IMR-90 (cell line): ENCODE results near the gene SNRNP200. TPM values are rescaled to one million over a fixed set of nuclear protein-coding genes. Genes with fewer than 3 reads are reported as not detected.

Source experiments
- ATAC-seq: fragments of 200-7000 bp; cut with Tn5 transposase; 2 replicates; pipeline ENCODE4 v1.9.1; 2020; ENCODE audit warnings: low read depth, mild to moderate bottlenecking, moderate library complexity
- BruUV-seq: library from RNA; stranded (reverse); fragments of 400-500 nt; replicated peaks from 2 replicates; lab custom pipeline; 2021; lab: Mats Ljungman, UMichigan
- CTCF ChIA-PET: fragments of 300-600 bp; formaldehyde crosslinking; extraction: SDS; loops from one replicate; lab custom pipeline; 2021; ENCODE audit warnings: antibody characterized with exemption; lab: Yijun Ruan, JAX
- POLR2A ChIA-PET: fragments of 300-600 bp; sonication (Branson Sonifier 250); formaldehyde crosslinking; loops from one replicate; lab custom pipeline; 2022; ENCODE audit warnings: antibody characterized with exemption; ENCODE audit not compliant: unreplicated experiment; lab: Charles Lee
- DNase-seq: peaks from one replicate; pipeline ENCODE4 v3.0.0; 2013
- H2AFZ ChIP-seq: replicated peaks from 2 replicates; pipeline ENCODE3; 2013; ENCODE audit warnings: low read length, mild to moderate bottlenecking; ENCODE audit not compliant: poor library complexity
- H2AK5ac ChIP-seq: 2 replicates; pipeline ENCODE4 v1.6.1; 2013; ENCODE audit warnings: low read depth, low read length, inconsistent platforms
- H2AK9ac ChIP-seq: replicated peaks from 2 replicates; pipeline ENCODE3; 2013; ENCODE audit warnings: mild to moderate bottlenecking, low read depth, low read length, moderate library complexity; ENCODE audit not compliant: poor library complexity
- H2BK120ac ChIP-seq: 2 replicates; pipeline ENCODE4 v1.6.1; 2013; ENCODE audit warnings: low read depth, low read length, inconsistent platforms
- H2BK15ac ChIP-seq: 3 replicates; pipeline ENCODE4 v1.6.1; 2013; ENCODE audit warnings: low read depth, low read length, inconsistent platforms
- H2BK20ac ChIP-seq: 2 replicates; pipeline ENCODE4 v1.6.1; 2013; ENCODE audit warnings: low read depth, mild to moderate bottlenecking, inconsistent platforms, low read length, moderate library complexity
- H2BK5ac ChIP-seq: 2 replicates; pipeline ENCODE4 v1.6.1; 2013; ENCODE audit warnings: mild to moderate bottlenecking, low read depth, low read length, inconsistent platforms; ENCODE audit not compliant: poor library complexity, severe bottlenecking
- H3K14ac ChIP-seq: replicated peaks from 2 replicates; pipeline ENCODE4 v1.6.1; 2013; ENCODE audit warnings: low read depth, low read length, inconsistent platforms
- H3K18ac ChIP-seq: 2 replicates; pipeline ENCODE4 v1.6.1; 2013; ENCODE audit warnings: low read depth, low read length, control low read depth
- H3K23ac ChIP-seq: 2 replicates; pipeline ENCODE4 v1.6.1; 2013; ENCODE audit warnings: low read depth, low read length, inconsistent platforms
- H3K27ac ChIP-seq: 2 replicates; pipeline ENCODE4 v1.5.1; 2013; ENCODE audit warnings: mild to moderate bottlenecking, control low read depth, low read length; ENCODE audit not compliant: insufficient read depth
- H3K27me3 ChIP-seq: 2 replicates; pipeline ENCODE4 v1.6.1; 2013; ENCODE audit warnings: low read length; ENCODE audit not compliant: control insufficient read depth, insufficient read depth
- H3K36me3 ChIP-seq: 2 replicates; pipeline ENCODE4 v1.6.1; 2013; ENCODE audit warnings: low read length, mixed read lengths; ENCODE audit not compliant: control insufficient read depth, insufficient read depth
- H3K4ac ChIP-seq: 2 replicates; pipeline ENCODE4 v1.6.1; 2013; ENCODE audit warnings: low read depth, low read length, inconsistent platforms
- H3K4me1 ChIP-seq: 2 replicates; pipeline ENCODE4 v1.6.1; 2013; ENCODE audit warnings: low read length, mixed read lengths; ENCODE audit not compliant: control insufficient read depth, insufficient read depth
- H3K4me2 ChIP-seq: 2 replicates; pipeline ENCODE4 v1.6.1; 2013; ENCODE audit warnings: low read depth, mild to moderate bottlenecking, control low read depth, low read length, moderate library complexity
- H3K4me3 ChIP-seq: 2 replicates; pipeline ENCODE4 v1.5.1; 2013; ENCODE audit warnings: low read depth, mild to moderate bottlenecking, control low read depth, low read length, moderate library complexity; ENCODE audit not compliant: insufficient read depth
- H3K56ac ChIP-seq: 2 replicates; pipeline ENCODE4 v1.6.1; 2013; ENCODE audit warnings: low read length, inconsistent platforms; ENCODE audit not compliant: insufficient read depth; ENCODE audit errors: extremely low read depth
- H3K79me1 ChIP-seq, 2 experiments: 2 replicates each; pipeline ENCODE4 v1.6.1; 2013; ENCODE audit warnings: low read length in 2 of 2, inconsistent platforms in 1 of 2, low read depth in 1 of 2
- H3K9ac ChIP-seq: 2 replicates; pipeline ENCODE4 v1.6.1; 2013; ENCODE audit warnings: low read depth, low read length, control low read depth
- H3K9me1 ChIP-seq: 2 replicates; pipeline ENCODE4 v1.6.1; 2013; ENCODE audit warnings: low read length, inconsistent platforms; ENCODE audit not compliant: insufficient read depth
- H3K9me3 ChIP-seq: 2 replicates; pipeline ENCODE4 v1.6.1; 2013; ENCODE audit warnings: low read length; ENCODE audit not compliant: control insufficient read depth, insufficient read depth
- H4K20me1 ChIP-seq: 2 replicates; pipeline ENCODE4 v1.6.1; 2013; ENCODE audit warnings: low read length, inconsistent platforms; ENCODE audit not compliant: insufficient read depth
- H4K5ac ChIP-seq: 2 replicates; pipeline ENCODE4 v1.6.1; 2013; ENCODE audit warnings: mild to moderate bottlenecking, low read depth, low read length, control low read depth
- H4K8ac ChIP-seq, 2 experiments: 2 replicates each; pipeline ENCODE4 v1.6.1; 2013; ENCODE audit warnings: low read depth in 2 of 2, low read length in 2 of 2, control low read depth in 1 of 2, inconsistent platforms in 1 of 2
- H4K91ac ChIP-seq: 2 replicates; pipeline ENCODE4 v1.6.1; 2013; ENCODE audit warnings: low read depth, low read length, inconsistent platforms; ENCODE audit not compliant: insufficient read depth
- BHLHE40 ChIP-seq: fragments of 150-350 bp; IDR thresholded peaks from 2 replicates; pipeline ENCODE4 v1.6.1; 2016; ENCODE audit warnings: mild to moderate bottlenecking, low read depth, low read length
- CEBPB ChIP-seq: IDR thresholded peaks from 2 replicates; pipeline ENCODE4 v1.6.1; 2012; ENCODE audit warnings: low read depth, low read length, improper control_type of control experiment
- CHD1 ChIP-seq: IDR thresholded peaks from 2 replicates; pipeline ENCODE4 v1.6.1; 2012; ENCODE audit warnings: low read depth, low read length, improper control_type of control experiment
- CTCF ChIP-seq: conservative IDR thresholded peaks from 2 replicates; pipeline ENCODE4 v1.5.1; 2012; ENCODE audit warnings: mild to moderate bottlenecking, low read depth, low read length, improper control_type of control experiment
- FOS ChIP-seq: fragments of 150-350 bp; IDR thresholded peaks from 2 replicates; pipeline ENCODE4 v1.6.1; 2016; ENCODE audit warnings: low read depth, low read length
- MAFK ChIP-seq: IDR thresholded peaks from 2 replicates; pipeline ENCODE4 v1.6.1; 2012; ENCODE audit warnings: low read depth, low read length, improper control_type of control experiment
- MAZ ChIP-seq: IDR thresholded peaks from 2 replicates; pipeline ENCODE4 v1.6.1; 2012; ENCODE audit warnings: low read depth, mild to moderate bottlenecking, low read length, improper control_type of control experiment, moderate library complexity, borderline replicate concordance
- MXI1 ChIP-seq: IDR thresholded peaks from 2 replicates; pipeline ENCODE4 v1.6.1; 2012; ENCODE audit warnings: low read depth, mild to moderate bottlenecking, low read length, moderate library complexity, borderline replicate concordance
- NFE2L2 ChIP-seq: fragments of 150-350 bp; IDR thresholded peaks from 2 replicates; pipeline ENCODE4 v1.6.1; 2016; ENCODE audit warnings: low read depth, mild to moderate bottlenecking, low read length
- POLR2A ChIP-seq: IDR thresholded peaks from 2 replicates; pipeline ENCODE4 v1.6.1; 2012; ENCODE audit warnings: mild to moderate bottlenecking, low read depth, low read length
- RAD21 ChIP-seq: IDR thresholded peaks from 2 replicates; pipeline ENCODE4 v1.6.1; 2012; ENCODE audit warnings: low read length, improper control_type of control experiment
- RCOR1 ChIP-seq: IDR thresholded peaks from 2 replicates; pipeline ENCODE4 v1.6.1; 2012; ENCODE audit warnings: mild to moderate bottlenecking, low read length, improper control_type of control experiment; ENCODE audit not compliant: insufficient replicate concordance
- RFX5 ChIP-seq: IDR thresholded peaks from 2 replicates; pipeline ENCODE4 v1.8.0; 2012; ENCODE audit warnings: low read depth, mild to moderate bottlenecking, low read length, moderate library complexity
- SMC3 ChIP-seq: fragments of 150-350 bp; IDR thresholded peaks from 2 replicates; pipeline ENCODE4 v1.6.1; 2016; ENCODE audit warnings: low read depth, mild to moderate bottlenecking, antibody characterized with exemption, low read length, moderate library complexity
- WGBS, 2 experiments: methylation state at CpG; one replicate each; pipeline versions ENCODE4 v1.1.5 to v1.1.7; 2013; ENCODE audit warnings: missing lambda C conversion rate in 2 of 2; ENCODE audit not compliant: insufficient read length in 1 of 2; ENCODE audit errors: extremely low coverage in 2 of 2; 5-methylcytosine and 5-hydroxymethylcytosine counted together
- dilution Hi-C: fragments of 300-500 bp; cut with HindIII; formaldehyde crosslinking; loops from one replicate; pipeline ENCODE4 v1.14.3; 2018; ENCODE audit warnings: low sequenced_read_pairs; ENCODE audit not compliant: unreplicated experiment
- in situ Hi-C: fragments of 300-500 bp; cut with MboI; formaldehyde crosslinking; loops from 3 replicates; pipeline ENCODE4 v1.14.3; 2019; ENCODE audit warnings: low sequenced_read_pairs, inconsistent platforms, mixed read lengths
- intact Hi-C: fragments of 100-400 bp; cut with micrococcal nuclease; formaldehyde crosslinking; loops from 2 replicates; pipeline ENCODE4 v1.10.0; 2022
- polyA plus RNA-seq, 3 experiments: library from polyadenylated mRNA; depleted of rRNA; stranded (reverse); fragments of >200 nt; gene quantifications; 2 replicates each; pipeline ENCODE4 v1.2.3, GENCODE V29; 2012; ENCODE audit warnings: low replicate concordance in 1 of 3
- total RNA-seq: library from RNA; depleted of rRNA; stranded (reverse); fragments of >200 nt; gene quantifications from 2 replicates; pipeline ENCODE4 v1.2.3, GENCODE V29; 2012
- TF ChIP-seq, protein P1 (sequence below): fragments of 150-350 bp; IDR thresholded peaks from 2 replicates; pipeline ENCODE4 v1.6.1; 2017; ENCODE audit warnings: mild to moderate bottlenecking, antibody characterized with exemption, low read length, low read depth
- TF ChIP-seq, protein P2 (sequence below): fragments of 150-350 bp; IDR thresholded peaks from 2 replicates; pipeline ENCODE4 v1.6.1; 2016; ENCODE audit warnings: low read depth, mild to moderate bottlenecking, low read length, moderate library complexity, borderline replicate concordance

The SNRNP200 gene
- total and polyA plus RNA-seq, 2 of the 4 experiments (the other 2 are of a cell fraction) = 44.1 to 108 TPM

- POLR2A ChIA-PET = no interaction called here
- peak; percentile 38 for ATAC-seq
- Histone ChIP-seq H3K4me2 (no peak overlapping the region), H3K9me3 (no peaks in the 10 kb centered on the region), H3K9me1 (peaks cover 17% of the 10 kb centered on the region), H3K14ac (peak overlapping the region; percentile 62; the same call in 1 of the 2 replicates), H2BK120ac (peak overlapping the region; percentile 86), H4K20me1 (no peaks in the 10 kb centered on the region), H2BK15ac (no peak overlapping the region), H4K8ac (peak overlapping the region in 1 of 2 experiments; percentile 44; a peak in 2 of 4 replicates), H3K4ac (peak overlapping the region; percentile 82), H3K36me3 (no peaks in the 10 kb centered on the region), H3K27ac (no peak overlapping the region), H3K23ac (no peak overlapping the region), H3K56ac (no peak overlapping the region), H3K4me3 (no peak overlapping the region), H4K5ac (no peak overlapping the region), H4K91ac (peak overlapping the region; percentile 42; the same call in 1 of the 2 replicates), H2AFZ (peak overlapping the region; percentile 44), H3K27me3 (no peaks in the 10 kb centered on the region), H2AK9ac (peak overlapping the region; percentile 82), H2AK5ac (peak overlapping the region; percentile 43; the same call in 1 of the 2 replicates), H2BK20ac (peak overlapping the region; percentile 69), H3K9ac (no peak overlapping the region), H3K18ac (no peak overlapping the region), H2BK5ac (no peak overlapping the region), H3K79me1 (no peaks in the 10 kb centered on the region), H3K4me1 (peaks cover 12% of the 10 kb centered on the region)
- intact Hi-C loops = no loop called here
- WGBS, 2 experiments = no CpG with 5 or more reads among the region's 3 CpGs
- CTCF ChIA-PET = no interaction called here
- TF ChIP-seq SMC3 (no peak), CHD1 (no peak), MAZ (no peak), NFE2L2 (no peak), RFX5 (no peak), RCOR1 (no peak), POLR2A (no peak), FOS (no peak), MAFK (no peak), CEBPB (no peak), BHLHE40 (no peak), MXI1 (no peak), CTCF (no peak), RAD21 (no peak)
- TF ChIP-seq, protein P1, sequence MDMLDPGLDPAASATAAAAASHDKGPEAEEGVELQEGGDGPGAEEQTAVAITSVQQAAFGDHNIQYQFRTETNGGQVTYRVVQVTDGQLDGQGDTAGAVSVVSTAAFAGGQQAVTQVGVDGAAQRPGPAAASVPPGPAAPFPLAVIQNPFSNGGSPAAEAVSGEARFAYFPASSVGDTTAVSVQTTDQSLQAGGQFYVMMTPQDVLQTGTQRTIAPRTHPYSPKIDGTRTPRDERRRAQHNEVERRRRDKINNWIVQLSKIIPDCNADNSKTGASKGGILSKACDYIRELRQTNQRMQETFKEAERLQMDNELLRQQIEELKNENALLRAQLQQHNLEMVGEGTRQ = no peak
- TF ChIP-seq, protein P2, sequence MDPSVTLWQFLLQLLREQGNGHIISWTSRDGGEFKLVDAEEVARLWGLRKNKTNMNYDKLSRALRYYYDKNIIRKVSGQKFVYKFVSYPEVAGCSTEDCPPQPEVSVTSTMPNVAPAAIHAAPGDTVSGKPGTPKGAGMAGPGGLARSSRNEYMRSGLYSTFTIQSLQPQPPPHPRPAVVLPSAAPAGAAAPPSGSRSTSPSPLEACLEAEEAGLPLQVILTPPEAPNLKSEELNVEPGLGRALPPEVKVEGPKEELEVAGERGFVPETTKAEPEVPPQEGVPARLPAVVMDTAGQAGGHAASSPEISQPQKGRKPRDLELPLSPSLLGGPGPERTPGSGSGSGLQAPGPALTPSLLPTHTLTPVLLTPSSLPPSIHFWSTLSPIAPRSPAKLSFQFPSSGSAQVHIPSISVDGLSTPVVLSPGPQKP = no peak
- in situ Hi-C loops = no loop called here
- BruUV-seq = no TSS peak
- dilution Hi-C loops = no loop called here
- DNase-seq = no peak
Observed at GRCh38 chr2:96315005-96315399, 9.7 kb upstream of the SNRNP200 start.
